Limb (tissue), 2 donors: ENCODE results near the gene KRT86.
A peak's percentile ranks its signal among the peaks of the same experiment; 100 is the strongest.

Experiments
- DNase-seq, 2 donors: peaks; one replicate each; pipeline ENCODE4 v3.0.0-alpha.2; 2016; ENCODE audit errors: extremely low spot score in 2 of 2

KRT86 gene

GRCh38 chr12:52274521-52275120 is at the start of gene KRT86:
KRT86 (plus strand) TSS chr12:52274645; CDS start chr12:52301917, 27,272 bp downstream.
- DNase-seq: no peak

- DNase-seq: no peak
These were observed 48.7 kb upstream of the KRT86 start for GRCh38 chr12:52225752-52226151.

GRCh38 chr12:52226446-52226845 is 48.0 kb upstream of the KRT86 start:
- DNase-seq: no peak

- no peak for DNase-seq
These were observed 46.8 kb upstream of the KRT86 start for GRCh38 chr12:52227606-52228166.

- DNase-seq: no peak
These were observed 46.1 kb upstream of the KRT86 start for GRCh38 chr12:52228366-52228765.

GRCh38 chr12:52228931-52229330 is 45.5 kb upstream of the KRT86 start:
- no peak for DNase-seq

GRCh38 chr12:52229836-52230343 is 44.6 kb upstream of the KRT86 start:
- no peak for DNase-seq

- peak in 1 of 2 donors; percentile 18 for DNase-seq
These were observed 43.8 kb upstream of the KRT86 start for GRCh38 chr12:52230364-52231281.

GRCh38 chr12:52231305-52232202 is 42.9 kb upstream of the KRT86 start:
- DNase-seq: no peak

GRCh38 chr12:52232203-52232673 is 42.2 kb upstream of the KRT86 start:
- DNase-seq: no peak

GRCh38 chr12:52232674-52233461 is 41.6 kb upstream of the KRT86 start, which contains the start of gene KRT7:
KRT7 (plus strand) TSS chr12:52233243; CDS start chr12:52233297, 54 bp downstream.
- DNase-seq: no peak

- peak in 1 of 2 donors; percentile 32 for DNase-seq
These were observed 40.8 kb upstream of the KRT86 start for GRCh38 chr12:52233462-52234207.

- peak in 1 of 2 donors; percentile 54 for DNase-seq
These were observed 40.1 kb upstream of the KRT86 start for GRCh38 chr12:52234223-52234810.

GRCh38 chr12:52235001-52235764 is 39.3 kb upstream of the KRT86 start:
- DNase-seq: peak in 1 of 2 donors; percentile 21

- no peak for DNase-seq
These were observed 38.6 kb upstream of the KRT86 start for GRCh38 chr12:52235822-52236361.

- DNase-seq: no peak
These were observed 37.9 kb upstream of the KRT86 start for GRCh38 chr12:52236386-52237050.

GRCh38 chr12:52238207-52238840 is 36.1 kb upstream of the KRT86 start:
- no peak for DNase-seq
